Medulla oblongata (tissue), 1 donor: ENCODE data around the gene PTTG1IP.
"Not testable (repeated sequence)": the region's sequence is repeated elsewhere in the genome, so short reads cannot be mapped to it uniquely, and the experiment has no call there.

Experiments
- DNase-seq: peaks from one replicate; pipeline ENCODE4 v3.0.0-alpha.2; 2015; ENCODE audit errors: extremely low spot score

Gene PTTG1IP

GRCh38 chr21:44845418-44846223, 27.9 kb downstream of the PTTG1IP start:
- DNase-seq, result peak; percentile 71

GRCh38 chr21:44844256-44844655, 29.2 kb downstream of the PTTG1IP start:
- DNase-seq, result no peak

GRCh38 chr21:44842721-44843445, 30.6 kb downstream of the PTTG1IP start:
- DNase-seq, result no peak

DNA sequence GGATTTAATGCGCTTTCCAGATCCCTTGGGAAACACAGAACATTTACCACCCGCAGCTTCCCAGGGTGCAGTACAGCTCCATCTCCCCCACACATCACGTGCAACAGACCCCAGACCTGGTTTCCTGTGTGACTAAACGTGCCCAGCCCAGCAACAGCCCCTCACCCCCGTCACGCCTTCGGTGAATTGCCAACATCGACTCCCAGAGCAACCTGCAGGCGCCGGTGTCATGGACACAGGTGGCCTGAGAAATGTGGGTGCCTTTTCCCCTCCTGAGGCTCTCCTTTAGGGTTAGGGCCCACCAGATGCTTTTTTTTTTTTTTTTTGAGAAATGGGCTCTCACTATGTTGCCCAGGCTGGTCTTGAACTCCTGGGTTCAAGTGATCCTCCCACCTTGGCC, 31.4 kb downstream of the PTTG1IP start:
- no peak for DNase-seq

GRCh38 chr21:44840771-44841170, 32.7 kb downstream of the PTTG1IP start:
- DNase-seq, result no peak

DNA sequence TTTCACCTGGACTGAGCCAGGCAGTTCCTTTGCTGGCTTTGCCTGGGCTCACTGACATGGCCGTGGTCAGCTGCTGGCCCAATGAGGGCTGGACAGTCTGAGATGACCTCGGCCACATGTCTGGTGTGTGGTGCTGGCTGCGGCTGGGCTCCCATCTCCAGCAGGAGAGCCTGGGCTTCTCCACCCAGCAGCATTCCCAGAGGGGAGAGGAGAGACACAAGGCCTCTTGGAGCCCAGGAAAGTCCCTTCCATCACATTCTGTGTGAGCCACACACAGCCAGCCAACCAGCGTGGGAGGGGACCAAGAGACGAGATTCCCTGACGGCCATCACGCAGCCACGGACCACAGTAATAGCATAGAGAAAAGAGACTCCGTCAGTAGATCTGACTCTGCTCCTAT, 34.5 kb downstream of the PTTG1IP start:
- no peak for DNase-seq

DNA sequence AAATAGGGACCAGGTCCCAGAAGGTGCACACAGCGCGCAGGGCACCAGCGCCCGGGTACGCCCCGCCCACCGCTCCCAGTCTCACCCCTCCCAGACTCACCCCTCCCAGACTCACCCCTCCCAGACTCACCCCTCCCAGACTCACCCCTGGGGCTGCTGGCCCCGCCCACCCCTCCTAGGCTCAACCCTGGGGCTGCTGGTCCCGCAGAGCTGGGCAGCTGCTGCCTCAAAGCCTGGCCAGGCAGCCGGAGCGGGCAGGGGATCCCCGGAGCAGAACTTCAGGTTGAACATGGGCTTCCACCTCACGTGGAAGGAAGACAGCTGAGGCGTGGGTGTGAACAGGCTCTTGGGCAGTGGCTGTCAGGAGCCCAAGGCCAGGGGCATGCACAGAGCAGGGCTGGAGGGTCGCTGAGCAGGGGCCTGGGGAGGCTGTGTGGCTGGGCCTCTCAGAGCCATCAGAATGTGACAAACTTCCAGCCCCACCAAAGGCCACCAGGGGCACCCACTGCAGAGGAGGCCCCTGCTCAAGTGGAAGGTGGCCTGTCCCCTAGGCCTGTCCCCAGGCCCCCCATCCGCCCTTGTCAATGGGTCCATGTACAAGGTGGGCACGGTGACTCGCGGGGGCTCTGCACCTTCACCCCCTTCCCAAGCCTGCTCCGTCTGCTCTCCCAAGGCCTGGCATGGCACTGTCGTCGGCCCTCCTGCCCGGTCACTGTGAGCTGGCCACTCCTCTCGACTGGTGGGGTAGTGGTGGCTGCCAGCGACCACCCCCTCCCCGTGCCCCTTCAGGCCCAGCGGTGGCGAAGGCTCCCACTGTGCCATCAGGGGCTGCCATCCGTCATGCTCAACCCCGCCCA, 35.2 kb downstream of the PTTG1IP start:
- DNase-seq, result no peak

DNA sequence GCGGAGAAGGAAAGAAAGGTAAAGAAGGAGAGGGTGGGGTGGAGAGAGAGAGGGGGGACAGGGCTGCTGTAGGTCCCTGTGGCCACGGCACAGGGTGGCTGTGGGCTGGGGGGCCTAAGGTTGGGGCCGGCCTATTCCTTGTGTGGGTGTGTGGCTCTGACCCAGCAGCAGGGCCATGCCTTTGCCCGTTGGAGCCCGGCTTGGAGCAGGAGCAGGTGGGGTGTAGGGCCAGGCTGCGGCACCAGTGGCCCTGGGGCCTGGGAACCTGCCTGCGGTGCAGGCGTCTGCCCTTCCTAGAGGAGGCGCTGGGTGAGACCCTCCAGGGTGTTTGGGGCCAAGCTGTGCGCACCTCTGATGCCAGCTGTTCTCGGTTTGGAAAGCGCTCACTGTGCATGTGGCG, 36.0 kb downstream of the PTTG1IP start:
- DNase-seq, result no peak

- DNase-seq, result peak; percentile 40
Measured at GRCh38 chr21:44836666-44837471, 36.6 kb downstream of the PTTG1IP start.

- DNase-seq, result no peak
Measured at GRCh38 chr21:44836349-44836665, 37.2 kb downstream of the PTTG1IP start.

GRCh38 chr21:44835647-44835973, 37.9 kb downstream of the PTTG1IP start:
- DNase-seq, result no peak

- no peak for DNase-seq
Measured at GRCh38 chr21:44834951-44835646, 38.4 kb downstream of the PTTG1IP start.

- DNase-seq, result no peak
Measured at GRCh38 chr21:44834231-44834950, 39.1 kb downstream of the PTTG1IP start.

GRCh38 chr21:44833663-44834062, 39.8 kb downstream of the PTTG1IP start:
- no peak for DNase-seq

GRCh38 chr21:44832516-44833255, 40.8 kb downstream of the PTTG1IP start:
- not testable (repeated sequence) for DNase-seq

GRCh38 chr21:44831227-44831860, 42.1 kb downstream of the PTTG1IP start:
- DNase-seq, result no peak

DNA sequence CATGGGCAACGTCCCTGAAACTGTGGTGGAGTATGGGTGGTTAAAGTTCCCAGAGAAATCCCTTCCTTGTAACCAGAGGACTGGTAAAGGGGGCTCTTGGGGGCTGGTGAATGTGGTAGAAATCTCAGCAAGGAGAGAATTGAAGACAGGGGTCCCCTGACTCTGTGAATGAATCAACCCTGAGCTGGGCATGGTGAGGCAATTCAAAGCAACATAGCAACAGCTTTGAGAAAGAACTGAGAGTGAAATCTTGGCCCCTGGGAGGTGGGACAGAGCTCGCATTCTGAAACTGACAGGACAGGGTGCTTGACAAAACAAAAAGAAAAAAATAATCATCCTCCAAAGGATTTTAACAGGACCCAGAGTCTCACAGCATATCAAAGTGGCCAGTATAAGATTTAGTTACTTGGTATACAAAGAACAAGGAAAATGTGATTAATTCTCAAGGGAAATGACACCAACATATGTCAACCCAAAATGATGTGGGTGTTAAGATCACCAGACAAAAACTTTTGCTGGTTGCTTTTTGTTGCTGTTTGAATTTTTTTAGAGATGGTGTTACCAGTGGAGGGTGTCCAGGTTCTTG, 43.9 kb downstream of the PTTG1IP start:
- no peak for DNase-seq

DNA sequence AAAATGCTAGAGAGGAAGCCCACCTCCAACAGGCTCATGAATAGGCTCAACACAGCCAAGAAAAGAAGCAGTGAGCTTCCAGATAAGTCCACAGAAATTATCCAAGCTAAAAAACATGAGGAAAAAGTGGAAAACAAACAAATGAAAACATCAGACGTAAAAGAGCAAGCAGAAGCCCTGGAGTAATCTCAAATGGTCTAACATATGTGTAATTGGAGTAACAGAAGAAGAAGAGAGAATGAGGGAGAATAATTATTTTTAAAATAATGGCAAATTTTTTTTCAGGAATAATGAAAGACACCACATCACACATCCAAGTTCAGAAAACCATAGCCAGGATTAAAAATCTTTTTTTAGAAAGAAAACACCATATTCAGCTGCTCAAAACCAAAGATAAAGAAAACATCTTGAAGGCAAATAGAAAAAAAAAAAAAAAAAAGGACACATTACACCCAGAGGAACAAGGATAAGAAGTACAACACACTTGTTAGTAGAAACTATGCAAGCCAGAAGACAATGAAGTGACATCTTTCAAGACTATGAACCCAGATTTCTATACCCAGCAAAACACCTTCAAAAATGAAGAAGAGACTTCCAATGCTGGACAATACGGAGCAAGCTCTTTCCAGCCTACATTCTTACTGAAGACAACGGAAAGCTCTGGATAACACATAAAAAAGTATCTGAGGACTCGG, 45.0 kb downstream of the PTTG1IP start:
- no peak for DNase-seq
